HL-60 (cell line): ENCODE data around the gene TFCP2.
"Not testable (repeated sequence)": the region's sequence is repeated elsewhere in the genome, so short reads cannot be mapped to it uniquely, and the experiment has no call there.

Experiments used
- POLR2AphosphoS5 ChIP-seq: IDR thresholded peaks from 2 replicates; pipeline ENCODE4 v1.6.1; 2012; ENCODE audit warnings: low read depth
- TF ChIP-seq, protein P1 (sequence below): IDR thresholded peaks from 2 replicates; pipeline ENCODE4 v1.6.1; 2012; ENCODE audit warnings: low read depth; ENCODE audit not compliant: insufficient replicate concordance
- TF ChIP-seq, protein P2 (sequence below): IDR thresholded peaks from one replicate; pipeline ENCODE4 v1.5.1; 2011; ENCODE audit warnings: low read length, control low read depth, inconsistent platforms; ENCODE audit not compliant: insufficient read depth

DNA sequence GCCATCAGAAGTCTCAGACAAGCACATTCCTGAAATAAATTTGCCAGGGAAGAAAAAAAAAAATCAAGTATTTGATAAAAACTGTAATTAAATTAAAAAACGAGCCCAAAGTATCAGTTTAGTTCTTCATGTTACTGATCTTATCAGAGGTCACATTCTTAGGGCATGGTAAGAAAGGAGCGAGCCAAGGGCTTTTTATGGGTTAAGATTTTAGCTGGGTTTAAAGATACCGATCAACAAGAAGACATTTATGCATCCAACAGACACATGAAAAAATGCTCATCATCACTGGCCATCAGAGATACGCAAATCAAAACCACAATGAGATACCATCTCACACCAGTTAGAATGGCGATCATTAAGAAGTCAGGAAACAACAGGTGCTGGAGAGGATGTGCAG, 94.6 kb downstream of the TFCP2 start:
- TF ChIP-seq POLR2AphosphoS5 = not testable (repeated sequence)
- TF ChIP-seq, protein P1, sequence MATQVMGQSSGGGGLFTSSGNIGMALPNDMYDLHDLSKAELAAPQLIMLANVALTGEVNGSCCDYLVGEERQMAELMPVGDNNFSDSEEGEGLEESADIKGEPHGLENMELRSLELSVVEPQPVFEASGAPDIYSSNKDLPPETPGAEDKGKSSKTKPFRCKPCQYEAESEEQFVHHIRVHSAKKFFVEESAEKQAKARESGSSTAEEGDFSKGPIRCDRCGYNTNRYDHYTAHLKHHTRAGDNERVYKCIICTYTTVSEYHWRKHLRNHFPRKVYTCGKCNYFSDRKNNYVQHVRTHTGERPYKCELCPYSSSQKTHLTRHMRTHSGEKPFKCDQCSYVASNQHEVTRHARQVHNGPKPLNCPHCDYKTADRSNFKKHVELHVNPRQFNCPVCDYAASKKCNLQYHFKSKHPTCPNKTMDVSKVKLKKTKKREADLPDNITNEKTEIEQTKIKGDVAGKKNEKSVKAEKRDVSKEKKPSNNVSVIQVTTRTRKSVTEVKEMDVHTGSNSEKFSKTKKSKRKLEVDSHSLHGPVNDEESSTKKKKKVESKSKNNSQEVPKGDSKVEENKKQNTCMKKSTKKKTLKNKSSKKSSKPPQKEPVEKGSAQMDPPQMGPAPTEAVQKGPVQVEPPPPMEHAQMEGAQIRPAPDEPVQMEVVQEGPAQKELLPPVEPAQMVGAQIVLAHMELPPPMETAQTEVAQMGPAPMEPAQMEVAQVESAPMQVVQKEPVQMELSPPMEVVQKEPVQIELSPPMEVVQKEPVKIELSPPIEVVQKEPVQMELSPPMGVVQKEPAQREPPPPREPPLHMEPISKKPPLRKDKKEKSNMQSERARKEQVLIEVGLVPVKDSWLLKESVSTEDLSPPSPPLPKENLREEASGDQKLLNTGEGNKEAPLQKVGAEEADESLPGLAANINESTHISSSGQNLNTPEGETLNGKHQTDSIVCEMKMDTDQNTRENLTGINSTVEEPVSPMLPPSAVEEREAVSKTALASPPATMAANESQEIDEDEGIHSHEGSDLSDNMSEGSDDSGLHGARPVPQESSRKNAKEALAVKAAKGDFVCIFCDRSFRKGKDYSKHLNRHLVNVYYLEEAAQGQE = not testable (repeated sequence)
- TF ChIP-seq, protein P2, sequence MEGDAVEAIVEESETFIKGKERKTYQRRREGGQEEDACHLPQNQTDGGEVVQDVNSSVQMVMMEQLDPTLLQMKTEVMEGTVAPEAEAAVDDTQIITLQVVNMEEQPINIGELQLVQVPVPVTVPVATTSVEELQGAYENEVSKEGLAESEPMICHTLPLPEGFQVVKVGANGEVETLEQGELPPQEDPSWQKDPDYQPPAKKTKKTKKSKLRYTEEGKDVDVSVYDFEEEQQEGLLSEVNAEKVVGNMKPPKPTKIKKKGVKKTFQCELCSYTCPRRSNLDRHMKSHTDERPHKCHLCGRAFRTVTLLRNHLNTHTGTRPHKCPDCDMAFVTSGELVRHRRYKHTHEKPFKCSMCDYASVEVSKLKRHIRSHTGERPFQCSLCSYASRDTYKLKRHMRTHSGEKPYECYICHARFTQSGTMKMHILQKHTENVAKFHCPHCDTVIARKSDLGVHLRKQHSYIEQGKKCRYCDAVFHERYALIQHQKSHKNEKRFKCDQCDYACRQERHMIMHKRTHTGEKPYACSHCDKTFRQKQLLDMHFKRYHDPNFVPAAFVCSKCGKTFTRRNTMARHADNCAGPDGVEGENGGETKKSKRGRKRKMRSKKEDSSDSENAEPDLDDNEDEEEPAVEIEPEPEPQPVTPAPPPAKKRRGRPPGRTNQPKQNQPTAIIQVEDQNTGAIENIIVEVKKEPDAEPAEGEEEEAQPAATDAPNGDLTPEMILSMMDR = not testable (repeated sequence)
